Large intestine (tissue), 3 donors: Measurements from ENCODE around the gene SETD1B. TPM values are rescaled to one million over a fixed set of nuclear protein-coding genes. Genes with fewer than 3 reads are reported as not detected.

Experiments used
- DNase-seq, 2 donors: peaks; one replicate each; pipeline versions ENCODE4 v3.0.0 to v3.0.0-alpha.2; 2013
- H3K27ac ChIP-seq: one replicate; pipeline ENCODE4 v1.5.1; 2013; ENCODE audit warnings: low read length
- H3K27me3 ChIP-seq: 2 replicates; pipeline ENCODE4 v1.6.1; 2013; ENCODE audit warnings: low read length; ENCODE audit not compliant: control insufficient read depth, insufficient read depth
- H3K36me3 ChIP-seq: 2 replicates; pipeline ENCODE4 v1.6.1; 2013; ENCODE audit warnings: low read length; ENCODE audit not compliant: control insufficient read depth, insufficient read depth
- H3K4me1 ChIP-seq: one replicate; pipeline ENCODE4 v1.6.1; 2013; ENCODE audit warnings: low read length; ENCODE audit not compliant: control insufficient read depth, insufficient read depth
- H3K4me3 ChIP-seq: one replicate; pipeline ENCODE4 v1.5.1; 2013; ENCODE audit warnings: low read length
- H3K9me3 ChIP-seq: one replicate; pipeline ENCODE4 v1.6.1; 2013; ENCODE audit warnings: mild to moderate bottlenecking, low read depth, low read length, moderate library complexity; ENCODE audit not compliant: control insufficient read depth
- WGBS: methylation state at CpG from one replicate; pipeline ENCODE4 v1.1.5; 2013; ENCODE audit warnings: low lambda C conversion rate; ENCODE audit not compliant: insufficient coverage; 5-methylcytosine and 5-hydroxymethylcytosine counted together
- polyA plus RNA-seq: library from polyadenylated mRNA; unstranded; fragments of 120-200 nt; gene quantifications from one replicate; pipeline ENCODE4 v1.2.1, GENCODE V29; 2013

SETD1B gene
- polyA plus RNA-seq, 1 donor = 14.2 TPM

DNA sequence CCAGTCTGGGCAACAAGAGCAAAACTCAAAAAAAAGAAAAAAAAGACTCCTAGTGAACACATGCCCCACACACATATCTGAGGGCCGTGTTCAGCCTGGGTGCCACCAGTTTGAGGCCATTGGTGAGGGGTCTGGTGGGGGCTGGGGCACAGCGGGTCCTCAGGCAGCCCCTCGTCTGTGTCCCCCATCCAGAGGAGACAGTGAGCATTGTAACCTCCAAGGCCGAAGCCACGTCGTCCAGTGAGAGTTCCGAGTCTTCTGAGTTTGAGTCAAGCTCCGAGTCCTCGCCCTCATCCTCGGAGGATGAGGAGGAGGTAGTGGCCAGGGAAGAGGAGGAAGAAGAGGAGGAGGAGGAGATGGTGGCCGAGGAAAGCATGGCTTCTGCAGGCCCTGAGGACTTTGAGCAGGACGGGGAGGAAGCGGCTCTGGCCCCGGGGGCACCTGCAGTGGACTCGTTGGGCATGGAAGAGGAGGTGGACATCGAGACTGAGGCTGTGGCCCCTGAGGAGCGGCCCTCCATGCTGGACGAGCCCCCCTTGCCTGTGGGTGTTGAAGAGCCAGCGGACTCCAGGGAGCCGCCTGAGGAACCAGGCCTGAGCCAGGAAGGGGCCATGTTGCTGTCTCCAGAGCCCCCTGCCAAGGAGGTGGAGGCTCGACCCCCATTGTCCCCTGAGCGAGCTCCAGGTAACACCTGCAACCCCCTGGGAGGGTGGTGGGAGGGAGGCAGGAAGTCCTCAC, 15.6 kb downstream of the SETD1B start:
- Histone ChIP-seq H3K4me1 (no peaks in the 10 kb centered on the region), H3K27me3 (no peaks in the 10 kb centered on the region), H3K27ac (no peak overlapping the region), H3K4me3 (no peak overlapping the region), H3K9me3 (no peaks in the 10 kb centered on the region), H3K36me3 (peaks cover 74% of the 10 kb centered on the region)
- no CpG with 5 or more reads among the region's 22 CpGs for WGBS
- DNase-seq = no peak

DNA sequence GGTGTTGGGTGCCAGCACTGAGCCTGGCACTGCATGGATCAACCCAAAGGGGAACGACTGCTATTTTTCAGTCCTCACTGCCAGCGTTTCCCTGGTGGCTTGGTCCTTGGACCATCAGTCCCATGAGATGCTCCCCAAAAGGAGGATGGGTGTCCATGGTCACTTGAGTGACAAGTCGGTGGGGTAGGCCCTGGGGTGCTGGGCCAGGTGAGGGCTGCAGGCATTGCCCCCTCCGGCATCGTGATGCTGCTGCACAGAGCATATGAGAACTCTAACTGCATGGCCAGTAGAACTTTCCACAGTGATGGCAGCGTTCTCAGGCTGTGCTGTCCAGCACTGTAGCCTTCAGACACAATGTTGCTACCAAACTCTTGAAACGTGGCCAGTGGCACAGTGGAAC, 16.2 kb downstream of the SETD1B start:
- no peaks in the 10 kb centered on the region for H3K27me3 ChIP-seq
- no peaks in the 10 kb centered on the region for H3K9me3 ChIP-seq
- peaks cover 73% of the 10 kb centered on the region for H3K36me3 ChIP-seq
- no peaks in the 10 kb centered on the region for H3K4me1 ChIP-seq
- WGBS = 80% methylated on average over 1 of the region's 7 CpGs
- no peak for DNase-seq
- no peak overlapping the region for H3K4me3 ChIP-seq
- no peak overlapping the region for H3K27ac ChIP-seq

DNA sequence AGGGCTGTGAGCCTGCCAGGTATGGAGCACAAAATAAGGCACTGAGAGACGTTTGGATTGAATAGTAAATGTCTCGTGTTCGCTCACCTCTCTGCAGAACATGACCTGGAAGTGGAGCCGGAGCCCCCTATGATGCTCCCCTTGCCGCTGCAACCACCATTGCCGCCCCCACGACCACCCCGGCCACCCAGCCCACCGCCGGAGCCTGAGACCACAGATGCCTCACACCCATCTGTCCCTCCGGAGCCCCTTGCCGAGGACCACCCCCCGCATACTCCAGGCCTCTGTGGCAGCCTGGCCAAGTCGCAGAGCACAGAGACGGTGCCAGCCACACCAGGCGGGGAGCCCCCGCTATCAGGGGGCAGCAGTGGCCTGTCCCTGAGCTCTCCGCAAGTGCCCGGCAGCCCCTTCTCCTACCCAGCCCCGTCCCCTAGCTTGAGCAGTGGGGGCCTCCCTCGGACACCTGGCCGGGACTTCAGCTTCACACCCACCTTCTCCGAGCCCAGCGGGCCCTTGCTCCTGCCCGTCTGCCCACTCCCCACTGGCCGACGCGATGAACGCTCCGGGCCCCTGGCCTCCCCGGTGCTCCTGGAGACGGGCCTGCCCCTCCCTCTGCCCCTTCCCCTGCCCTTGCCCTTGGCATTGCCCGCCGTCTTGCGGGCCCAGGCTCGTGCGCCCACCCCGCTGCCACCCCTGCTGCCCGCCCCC, 18.7 kb downstream of the SETD1B start:
- no peak overlapping the region for H3K27ac ChIP-seq
- no peak overlapping the region for H3K4me3 ChIP-seq
- H3K4me1 ChIP-seq = no peaks in the 10 kb centered on the region
- H3K27me3 ChIP-seq = no peaks in the 10 kb centered on the region
- DNase-seq = no peak
- no peaks in the 10 kb centered on the region for H3K9me3 ChIP-seq
- H3K36me3 ChIP-seq = peaks cover 75% of the 10 kb centered on the region
- no CpG with 5 or more reads among the region's 39 CpGs for WGBS

DNA sequence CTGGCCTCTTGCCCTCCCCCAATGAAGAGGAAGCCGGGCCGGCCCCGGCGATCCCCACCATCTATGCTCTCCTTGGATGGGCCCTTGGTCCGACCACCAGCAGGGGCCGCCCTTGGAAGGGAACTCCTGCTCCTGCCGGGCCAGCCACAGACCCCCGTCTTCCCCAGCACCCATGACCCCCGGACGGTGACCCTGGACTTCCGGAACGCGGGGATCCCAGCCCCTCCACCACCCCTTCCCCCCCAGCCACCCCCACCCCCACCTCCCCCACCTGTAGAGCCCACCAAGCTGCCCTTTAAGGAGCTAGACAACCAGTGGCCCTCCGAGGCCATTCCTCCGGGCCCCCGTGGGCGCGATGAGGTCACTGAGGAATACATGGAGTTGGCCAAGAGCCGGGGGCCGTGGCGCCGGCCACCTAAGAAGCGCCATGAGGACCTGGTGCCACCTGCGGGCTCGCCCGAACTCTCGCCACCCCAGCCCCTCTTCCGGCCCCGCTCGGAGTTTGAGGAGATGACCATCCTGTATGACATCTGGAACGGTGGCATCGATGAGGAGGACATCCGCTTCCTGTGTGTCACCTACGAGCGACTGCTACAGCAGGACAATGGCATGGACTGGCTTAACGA, 19.4 kb downstream of the SETD1B start:
- Histone ChIP-seq H3K27ac (no peak overlapping the region), H3K4me1 (no peaks in the 10 kb centered on the region), H3K27me3 (no peaks in the 10 kb centered on the region), H3K9me3 (no peaks in the 10 kb centered on the region), H3K4me3 (no peak overlapping the region), H3K36me3 (peaks cover 75% of the 10 kb centered on the region)
- DNase-seq = no peak
- no CpG with 5 or more reads among the region's 36 CpGs for WGBS

DNA sequence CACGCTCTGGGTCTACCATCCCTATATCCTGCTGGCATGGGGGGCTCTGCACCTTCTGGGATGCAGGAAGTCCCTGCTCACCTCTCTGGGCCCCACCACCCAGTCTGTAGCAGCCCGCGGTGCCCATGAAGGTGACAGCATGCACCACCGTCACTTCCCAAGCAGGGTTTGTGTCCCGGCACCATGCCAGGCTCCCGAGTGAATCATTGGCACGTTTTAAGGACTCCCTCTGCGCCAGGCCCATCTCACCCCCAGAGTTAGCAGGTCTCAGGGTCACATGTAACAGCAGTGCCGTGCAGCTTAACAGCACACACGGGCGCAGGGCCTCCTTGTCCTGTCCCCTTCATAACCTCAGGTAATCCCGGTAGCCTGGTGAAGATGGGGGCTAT, 19.9 kb downstream of the SETD1B start:
- Histone ChIP-seq H3K9me3 (no peaks in the 10 kb centered on the region), H3K4me3 (no peak overlapping the region), H3K36me3 (peaks cover 80% of the 10 kb centered on the region), H3K27me3 (no peaks in the 10 kb centered on the region), H3K4me1 (no peaks in the 10 kb centered on the region), H3K27ac (no peak overlapping the region)
- no peak for DNase-seq
- WGBS = no CpG with 5 or more reads among the region's 12 CpGs

DNA sequence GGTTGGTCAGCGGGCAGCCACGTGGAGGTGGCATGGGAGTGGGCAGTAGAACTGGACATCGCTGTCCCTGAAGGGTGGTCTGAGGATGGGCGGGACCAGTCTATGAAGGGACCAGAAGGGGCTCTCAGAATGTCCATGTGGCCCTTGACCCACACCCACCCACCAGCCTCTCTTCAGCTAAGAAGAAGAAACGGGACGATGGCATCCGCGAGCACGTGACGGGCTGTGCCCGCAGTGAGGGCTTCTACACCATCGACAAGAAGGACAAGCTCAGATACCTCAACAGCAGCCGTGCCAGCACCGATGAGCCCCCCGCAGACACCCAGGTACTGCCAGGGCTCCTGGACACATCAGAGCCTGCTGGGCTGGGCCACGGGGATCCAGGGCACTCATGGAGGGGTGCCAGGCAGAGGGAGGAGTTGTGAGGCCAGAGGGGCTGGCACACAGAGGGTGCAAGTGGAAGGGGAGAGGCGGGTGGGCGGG, 21.3 kb downstream of the SETD1B start:
- no peaks in the 10 kb centered on the region for H3K9me3 ChIP-seq
- no peak overlapping the region for H3K4me3 ChIP-seq
- H3K36me3 ChIP-seq = peaks cover 83% of the 10 kb centered on the region
- no peaks in the 10 kb centered on the region for H3K4me1 ChIP-seq
- no CpG with 5 or more reads among the region's 18 CpGs for WGBS
- no peaks in the 10 kb centered on the region for H3K27me3 ChIP-seq
- DNase-seq = no peak
- H3K27ac ChIP-seq = no peak overlapping the region

DNA sequence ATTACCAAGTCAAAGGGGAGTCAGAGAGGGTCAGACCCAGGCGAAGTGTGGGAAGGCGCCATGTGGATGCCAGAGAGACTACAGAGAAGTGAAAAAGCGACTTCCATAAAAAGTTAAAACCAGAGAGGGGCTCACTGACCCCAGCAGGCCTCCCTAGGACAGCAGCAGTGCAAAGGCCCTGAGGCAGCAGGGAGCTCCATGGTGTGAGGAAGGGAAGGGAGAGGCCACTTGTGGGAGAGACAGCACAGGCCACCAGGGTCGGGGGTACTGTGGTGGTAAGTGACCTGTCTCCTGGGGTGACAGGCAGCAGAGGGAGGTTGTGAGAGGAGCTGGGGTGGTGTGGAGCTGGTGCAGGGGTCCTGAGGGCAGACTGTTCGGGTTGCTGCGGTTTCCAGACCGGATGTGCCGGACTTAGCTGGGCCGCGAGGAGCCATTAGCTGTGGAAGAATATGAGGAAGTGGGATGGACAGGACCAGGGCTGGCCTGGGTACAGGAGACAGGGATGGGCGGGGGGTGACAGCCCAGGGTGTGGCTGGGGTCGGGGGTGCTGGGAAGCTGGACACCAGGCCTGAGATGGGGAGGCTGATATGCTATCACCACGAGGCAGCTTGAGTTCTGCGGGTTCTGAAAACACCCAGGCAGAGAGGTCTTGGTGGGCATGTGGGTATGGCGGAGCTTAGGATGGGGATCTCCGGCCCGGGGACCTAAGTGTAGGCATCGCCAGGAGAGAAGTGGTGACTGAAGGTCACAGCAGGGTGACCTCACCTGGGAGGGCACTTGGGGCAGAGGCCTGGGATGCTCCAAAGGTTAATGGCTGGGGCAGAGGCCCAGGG, 22.7 kb downstream of the SETD1B start:
- 100% methylated on average over 1 of the region's 18 CpGs for WGBS
- H3K27me3 ChIP-seq = no peaks in the 10 kb centered on the region
- no peak overlapping the region for H3K4me3 ChIP-seq
- no peak for DNase-seq
- H3K36me3 ChIP-seq = peaks cover 87% of the 10 kb centered on the region
- H3K4me1 ChIP-seq = no peaks in the 10 kb centered on the region
- H3K9me3 ChIP-seq = no peaks in the 10 kb centered on the region
- no peak overlapping the region for H3K27ac ChIP-seq

DNA sequence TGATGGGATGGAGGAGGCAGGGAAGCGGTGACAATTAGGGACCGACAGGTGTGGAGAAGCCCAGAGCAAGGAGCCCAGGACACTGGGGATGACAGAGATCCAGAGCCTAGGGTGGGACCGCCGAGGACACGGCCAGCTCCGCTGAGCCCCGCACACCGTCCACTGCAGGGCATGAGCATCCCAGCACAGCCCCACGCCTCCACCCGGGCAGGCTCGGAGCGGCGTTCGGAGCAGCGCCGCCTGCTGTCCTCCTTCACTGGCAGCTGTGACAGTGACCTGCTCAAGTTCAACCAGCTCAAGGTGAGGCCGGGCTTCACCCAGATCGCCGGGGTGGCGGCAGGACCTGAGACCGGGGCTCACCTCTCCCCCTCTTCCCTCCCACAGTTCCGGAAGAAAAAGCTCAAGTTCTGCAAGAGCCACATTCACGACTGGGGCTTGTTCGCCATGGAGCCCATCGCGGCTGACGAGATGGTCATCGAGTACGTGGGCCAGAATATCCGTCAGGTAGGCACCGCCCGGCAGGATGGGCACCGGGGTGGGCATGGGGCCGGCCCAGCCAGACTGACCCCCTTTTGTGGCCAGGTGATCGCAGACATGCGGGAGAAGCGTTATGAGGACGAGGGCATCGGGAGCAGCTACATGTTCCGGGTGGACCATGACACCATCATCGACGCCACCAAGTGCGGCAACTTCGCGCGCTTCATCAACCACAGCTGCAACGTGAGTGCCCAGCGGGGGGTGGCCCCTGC, 23.7 kb downstream of the SETD1B start:
- no CpG with 5 or more reads among the region's 48 CpGs for WGBS
- Histone ChIP-seq H3K36me3 (peaks cover 88% of the 10 kb centered on the region), H3K4me3 (no peak overlapping the region), H3K27ac (no peak overlapping the region), H3K9me3 (no peaks in the 10 kb centered on the region), H3K27me3 (no peaks in the 10 kb centered on the region), H3K4me1 (no peaks in the 10 kb centered on the region)
- DNase-seq = no peak

DNA sequence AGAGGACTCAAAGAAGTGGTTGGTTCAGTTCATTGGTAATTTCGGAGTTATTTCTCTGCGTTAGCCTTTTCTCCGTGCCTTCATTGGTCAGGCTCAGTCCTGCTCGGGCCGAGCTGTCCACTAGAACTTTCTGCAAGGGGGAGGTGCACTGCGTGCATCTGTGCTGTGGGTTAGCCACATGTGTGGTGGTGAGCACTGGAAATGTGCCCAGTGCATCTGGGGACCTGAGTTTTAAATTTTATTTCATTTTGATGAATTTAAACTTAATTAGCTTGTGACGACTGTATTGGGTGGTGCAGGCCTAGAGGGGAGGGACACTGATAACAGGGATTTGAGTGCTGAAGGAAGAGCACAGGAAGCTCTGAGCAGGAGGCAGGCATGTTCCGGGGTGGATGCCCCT, 24.5 kb downstream of the SETD1B start:
- peaks cover 84% of the 10 kb centered on the region for H3K36me3 ChIP-seq
- H3K9me3 ChIP-seq = no peaks in the 10 kb centered on the region
- no peaks in the 10 kb centered on the region for H3K27me3 ChIP-seq
- no peaks in the 10 kb centered on the region for H3K4me1 ChIP-seq
- no peak for DNase-seq
- WGBS = no CpG with 5 or more reads among the region's 8 CpGs
- no peak overlapping the region for H3K4me3 ChIP-seq
- H3K27ac ChIP-seq = no peak overlapping the region
